NK-92 (cell line): ENCODE results near the gene POU6F1.

ENCODE experiments used
- DNase-seq: peaks from one replicate; lab custom pipeline; 2025; ENCODE audit not compliant: unreplicated experiment; lab: John Stamatoyannopoulos, UW

POU6F1 gene

GRCh38 chr12:51171884-51172514 lies 45.9 kb downstream of the POU6F1 start:
- no peak for DNase-seq

GRCh38 chr12:51163795-51164194 lies 54.1 kb downstream of the POU6F1 start:
- no peak for DNase-seq

- DNase-seq, result no peak
Measured at GRCh38 chr12:51162217-51162616, 55.6 kb downstream of the POU6F1 start.

GRCh38 chr12:51160814-51161459 lies 56.9 kb downstream of the POU6F1 start:
- DNase-seq, result no peak

- no peak for DNase-seq
Measured at GRCh38 chr12:51156245-51156765, 61.6 kb downstream of the POU6F1 start.

- no peak for DNase-seq
Measured at GRCh38 chr12:51152953-51153352, 64.9 kb downstream of the POU6F1 start.

GRCh38 chr12:51150777-51151176 lies 67.1 kb downstream of the POU6F1 start:
- no peak for DNase-seq

- no peak for DNase-seq
Measured at GRCh38 chr12:51147309-51147708, 70.6 kb downstream of the POU6F1 start.

GRCh38 chr12:51139292-51139844 lies 78.5 kb downstream of the POU6F1 start:
- no peak for DNase-seq
